Mucosa of descending colon (tissue), 3 donors: ENCODE results near the gene IQCH. TPM values are rescaled to one million over a fixed set of nuclear protein-coding genes. Genes with fewer than 3 reads are reported as not detected.

Experiments
- ATAC-seq: fragments of 200-7000 bp; cut with Tn5 transposase; one replicate; pipeline ENCODE4 v1.9.1; 2020; ENCODE audit warnings: mild to moderate bottlenecking, moderate library complexity
- DNase-seq, 3 donors: peaks; one replicate each; pipeline ENCODE4 v3.0.0-alpha.2; 2020
- H3K36me3 ChIP-seq: fragments of 200-600 bp; one replicate; pipeline ENCODE4 v1.8.0; 2021; ENCODE audit warnings: low read depth, mild to moderate bottlenecking
- H3K4me1 ChIP-seq: fragments of 200-600 bp; one replicate; pipeline ENCODE4 v1.8.0; 2021; ENCODE audit warnings: low read depth, mild to moderate bottlenecking
- H3K4me3 ChIP-seq: fragments of 200-600 bp; one replicate; pipeline ENCODE4 v1.8.0; 2021; ENCODE audit warnings: mild to moderate bottlenecking
- H3K9me3 ChIP-seq: fragments of 200-600 bp; one replicate; pipeline ENCODE4 v1.8.0; 2021; ENCODE audit warnings: mild to moderate bottlenecking
- intact Hi-C, 2 donors: fragments of 100-400 bp; cut with DNase I in 1 of 2; cut with micrococcal nuclease in 1 of 2; formaldehyde crosslinking; loops; one replicate each; pipeline versions ENCODE4 v1.11.0 to v1.11.1; 2022; cut with DNase I, micrococcal nuclease
- total RNA-seq, 3 donors: library from RNA; stranded (reverse); fragmentation: NEBNext Ultra II Directional in 2 of 3; extraction: Animal tissue kit (Norgen Biotek cat#: 25700) in 2 of 3; gene quantifications; one replicate each; pipeline versions ENCODE4 v1.2.1 to v1.2.4, GENCODE V29; 2021 to 2023
- TF ChIP-seq, protein P1 (sequence below): fragments of 200-600 bp; IDR thresholded peaks from one replicate; pipeline ENCODE4 v1.8.0; 2022; ENCODE audit warnings: antibody characterized with exemption, mild to moderate bottlenecking
- donor health status: DM: no; HTN: no; CAD: no; lungs with moderate emphysema.
- donor health status: DM: no; HTN: no; CAD: no.
- donor health status: DM: no; HTN: yes; CAD: no.

The IQCH gene
- total RNA-seq, 3 donors from 2014 or later = 2.2 to 3.0 (median 2.2) TPM

DNA sequence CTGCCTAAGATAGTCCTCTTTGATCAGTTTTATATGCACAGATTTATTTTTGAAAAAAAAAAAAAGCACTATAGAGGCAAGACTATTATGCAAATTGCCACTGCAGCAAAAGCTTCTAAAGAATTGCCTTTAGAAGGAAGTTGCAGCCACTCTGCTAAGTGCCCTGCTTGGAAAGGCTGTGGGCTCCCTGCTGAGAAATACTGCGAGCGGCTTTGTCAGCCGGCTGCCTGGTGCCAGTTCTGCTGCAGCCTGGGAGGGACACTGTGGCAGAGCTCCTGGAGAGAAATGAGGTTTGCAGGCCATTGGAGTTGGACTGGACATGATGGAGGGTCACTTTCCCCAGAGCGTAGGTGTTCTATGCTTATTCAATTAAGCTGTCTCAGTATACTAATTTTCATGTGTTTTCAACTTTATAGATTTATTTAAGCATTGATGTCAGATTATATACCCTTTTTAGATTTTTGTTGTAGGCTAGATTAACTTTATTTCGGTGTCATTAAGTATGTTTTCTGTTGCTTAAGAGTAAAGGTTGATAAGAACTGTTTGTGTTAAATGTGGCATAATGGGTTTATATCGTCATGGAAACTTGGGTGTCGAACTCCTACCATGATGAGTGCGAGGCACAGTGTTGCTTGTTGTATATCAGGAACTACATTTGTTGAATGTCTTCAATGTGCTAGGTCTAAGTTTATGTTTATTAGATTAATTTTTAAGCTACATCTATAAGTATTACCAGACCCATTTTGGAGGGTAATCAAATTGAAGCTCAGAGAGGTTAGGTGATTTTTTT is 294.5 kb downstream of the IQCH start:
- peaks cover 28% of the 10 kb centered on the region for H3K4me1 ChIP-seq

DNA sequence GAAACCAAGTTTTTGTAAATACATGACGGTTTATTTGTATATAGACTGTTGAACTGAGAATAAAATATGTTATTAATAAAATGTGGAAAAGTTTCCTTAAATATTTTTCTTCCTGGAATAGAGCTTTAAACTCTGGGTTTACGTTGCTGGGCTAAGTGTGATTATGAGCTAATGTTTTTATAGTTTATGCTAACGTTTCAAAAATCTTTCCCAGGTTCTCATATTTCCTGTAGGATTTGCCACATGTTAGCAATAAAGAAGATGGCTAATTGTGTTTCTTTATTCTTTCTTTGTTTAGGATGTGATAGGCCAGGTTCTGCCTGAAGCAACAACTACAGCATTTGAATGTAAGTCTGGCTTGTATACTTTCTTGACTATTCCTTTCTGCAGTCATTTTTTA is 295.1 kb downstream of the IQCH start:
- Histone ChIP-seq H3K9me3 (no peaks in the 10 kb centered on the region), H3K4me3 (no peak overlapping the region), H3K36me3 (no peaks in the 10 kb centered on the region), H3K4me1 (peaks cover 25% of the 10 kb centered on the region)
- TF ChIP-seq, protein P1, sequence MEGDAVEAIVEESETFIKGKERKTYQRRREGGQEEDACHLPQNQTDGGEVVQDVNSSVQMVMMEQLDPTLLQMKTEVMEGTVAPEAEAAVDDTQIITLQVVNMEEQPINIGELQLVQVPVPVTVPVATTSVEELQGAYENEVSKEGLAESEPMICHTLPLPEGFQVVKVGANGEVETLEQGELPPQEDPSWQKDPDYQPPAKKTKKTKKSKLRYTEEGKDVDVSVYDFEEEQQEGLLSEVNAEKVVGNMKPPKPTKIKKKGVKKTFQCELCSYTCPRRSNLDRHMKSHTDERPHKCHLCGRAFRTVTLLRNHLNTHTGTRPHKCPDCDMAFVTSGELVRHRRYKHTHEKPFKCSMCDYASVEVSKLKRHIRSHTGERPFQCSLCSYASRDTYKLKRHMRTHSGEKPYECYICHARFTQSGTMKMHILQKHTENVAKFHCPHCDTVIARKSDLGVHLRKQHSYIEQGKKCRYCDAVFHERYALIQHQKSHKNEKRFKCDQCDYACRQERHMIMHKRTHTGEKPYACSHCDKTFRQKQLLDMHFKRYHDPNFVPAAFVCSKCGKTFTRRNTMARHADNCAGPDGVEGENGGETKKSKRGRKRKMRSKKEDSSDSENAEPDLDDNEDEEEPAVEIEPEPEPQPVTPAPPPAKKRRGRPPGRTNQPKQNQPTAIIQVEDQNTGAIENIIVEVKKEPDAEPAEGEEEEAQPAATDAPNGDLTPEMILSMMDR = no peak
- DNase-seq (no peak), ATAC-seq (peak; percentile 15)
- intact Hi-C loops = no loop called here

More for the DNA sequence above, 294.5 kb downstream of the IQCH start:
- intact Hi-C loops = no loop called here
- peak in 2 of 3 donors; percentile 53 to 55 for DNase-seq
- Histone ChIP-seq H3K4me3 (no peak overlapping the region), H3K36me3 (no peaks in the 10 kb centered on the region), H3K9me3 (no peaks in the 10 kb centered on the region)
- TF ChIP-seq, protein P1 = no peak
- peak; percentile 78 for ATAC-seq

DNA sequence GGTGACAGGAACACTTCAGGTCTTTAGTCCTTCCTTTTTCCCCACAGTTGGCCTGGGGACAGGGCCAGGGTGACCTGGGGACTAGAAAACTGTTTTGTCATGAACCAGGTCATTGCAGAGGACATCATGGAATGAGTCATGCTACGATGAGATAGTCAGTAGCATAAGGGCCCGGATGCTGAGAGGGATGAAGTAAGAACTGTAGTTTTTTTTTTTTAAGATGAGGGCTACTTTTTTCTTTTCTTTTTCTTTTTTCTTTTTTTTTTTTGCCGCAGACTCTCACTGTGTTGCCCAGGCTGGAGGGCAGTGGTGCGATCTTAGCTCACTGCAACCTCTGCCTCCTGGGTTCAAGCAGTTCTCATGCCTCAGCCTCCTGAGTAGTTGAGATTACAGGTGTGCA is 295.9 kb downstream of the IQCH start:
- no peak overlapping the region for H3K4me3 ChIP-seq
- no peaks in the 10 kb centered on the region for H3K36me3 ChIP-seq
- TF ChIP-seq, protein P1 = no peak
- peak; percentile 47 for ATAC-seq
- DNase-seq = no peak
- intact Hi-C loops = no loop called here
- H3K4me1 ChIP-seq = peaks cover 25% of the 10 kb centered on the region
- H3K9me3 ChIP-seq = no peaks in the 10 kb centered on the region

DNA sequence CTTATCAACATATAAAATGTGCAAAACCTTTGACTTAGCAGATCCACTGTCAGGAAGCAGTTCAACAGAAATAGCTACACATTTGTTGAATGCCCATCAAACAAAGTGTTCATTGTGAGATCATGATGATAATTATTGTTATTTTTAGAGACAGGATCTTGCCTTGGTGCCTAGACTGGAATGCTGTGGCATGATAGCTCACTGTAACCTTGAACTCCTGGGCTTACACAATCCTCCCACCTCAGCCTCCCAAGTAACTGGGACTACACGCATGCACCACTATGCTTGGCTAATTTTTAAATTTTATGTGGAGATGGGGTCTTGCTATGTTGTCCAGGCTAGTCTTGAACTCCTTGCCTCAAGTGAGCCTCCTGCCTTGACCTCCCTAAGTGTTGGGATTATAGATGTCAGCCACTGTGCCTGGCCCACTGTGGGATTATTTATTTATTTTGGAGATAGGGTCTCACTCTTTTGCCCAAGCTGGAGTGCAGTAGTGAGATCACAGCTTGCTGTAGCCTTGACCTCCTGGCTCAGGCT is 296.7 kb downstream of the IQCH start:
- Histone ChIP-seq H3K4me3 (no peak overlapping the region), H3K9me3 (no peaks in the 10 kb centered on the region), H3K4me1 (peaks cover 25% of the 10 kb centered on the region), H3K36me3 (no peaks in the 10 kb centered on the region)
- intact Hi-C loops = no loop called here
- TF ChIP-seq, protein P1 = no peak
- no peak for DNase-seq
- ATAC-seq = no peak

Other genes with a start within 250 kb of the IQCH start
- gene SMAD3, start 189.2 kb upstream of the IQCH start, total RNA-seq = 10 to 100 TPM; 38.5 to 76.3 (median 44.9) TPM
- gene AAGAB, start 125 bp upstream of the IQCH start, total RNA-seq = 10 to 100 TPM; 40.5 to 52.1 (median 48.3) TPM